CD4-positive, alpha-beta memory T cell (primary cell): ENCODE data around the gene CNMD. TPM values are rescaled to one million over a fixed set of nuclear protein-coding genes. Genes with fewer than 3 reads are reported as not detected.
"Not testable (repeated sequence)": the region's sequence is repeated elsewhere in the genome, so short reads cannot be mapped to it uniquely, and the experiment has no call there.

Source experiments
- CTCF ChIA-PET: fragments of 350-600 bp; sonication (Branson Sonifier 250); formaldehyde crosslinking; loops from one replicate; lab custom pipeline; 2021; ENCODE audit warnings: inconsistent platforms; ENCODE audit not compliant: partially characterized antibody; lab: Charles Lee
- POLR2A ChIA-PET: fragments of 350-600 bp; sonication (Branson Sonifier 250); formaldehyde crosslinking; loops from one replicate; lab custom pipeline; 2021; ENCODE audit not compliant: partially characterized antibody; lab: Charles Lee
- DNase-seq, 5 donors: peaks; one replicate each; pipeline versions ENCODE4 v3.0.0 to v3.0.0-alpha.2; 2020 to 2022; ENCODE audit warnings: mixed read lengths in 1 of 5
- H3K27ac ChIP-seq: one replicate; pipeline ENCODE4 v1.7.0; 2013; ENCODE audit warnings: low read depth, low read length
- H3K27me3 ChIP-seq: 2 replicates; pipeline ENCODE4 v1.7.0; 2013; ENCODE audit warnings: mild to moderate bottlenecking, low read length, moderate library complexity; ENCODE audit not compliant: insufficient read depth
- H3K36me3 ChIP-seq: 2 replicates; pipeline ENCODE4 v1.7.0; 2013; ENCODE audit warnings: mild to moderate bottlenecking, low read length, moderate library complexity; ENCODE audit not compliant: insufficient read depth
- H3K4me1 ChIP-seq: 2 replicates; pipeline ENCODE4 v1.7.0; 2013; ENCODE audit warnings: mild to moderate bottlenecking, low read length, moderate library complexity; ENCODE audit not compliant: insufficient read depth
- H3K4me3 ChIP-seq, 2 donors: one replicate each; pipeline ENCODE4 v1.7.0; 2013; ENCODE audit warnings: low read length in 2 of 2, mild to moderate bottlenecking in 1 of 2
- H3K9me3 ChIP-seq, 2 donors: one replicate each; pipeline ENCODE4 v1.7.0; 2013; ENCODE audit warnings: low read length in 2 of 2, control low read depth in 1 of 2; ENCODE audit not compliant: control insufficient read depth in 1 of 2
- H3K27ac Mint-ChIP-seq, 7 donors: one replicate each; pipeline ENCODE4 v1.8.0; 2020 to 2021; ENCODE audit warnings: mixed read lengths in 7 of 7, mild to moderate bottlenecking in 6 of 7, inconsistent platforms in 3 of 7, moderate library complexity in 3 of 7
- H3K27me3 Mint-ChIP-seq, 2 donors: one replicate each; pipeline ENCODE4 v1.8.0; 2020 to 2021; ENCODE audit warnings: mixed read lengths in 2 of 2
- H3K36me3 Mint-ChIP-seq, 2 donors: one replicate each; pipeline ENCODE4 v1.8.0; 2020 to 2021; ENCODE audit warnings: mixed read lengths in 2 of 2, inconsistent platforms in 1 of 2, mild to moderate bottlenecking in 1 of 2
- H3K4me1 Mint-ChIP-seq, 4 donors: one replicate each; pipeline ENCODE4 v1.8.0; 2020 to 2021; ENCODE audit warnings: mixed read lengths in 4 of 4, mild to moderate bottlenecking in 1 of 4
- H3K4me3 Mint-ChIP-seq, 8 donors: one replicate each; pipeline ENCODE4 v1.8.0; 2020 to 2021; ENCODE audit warnings: mixed read lengths in 8 of 8, mild to moderate bottlenecking in 7 of 8, moderate library complexity in 6 of 8, inconsistent platforms in 3 of 8
- H3K9me3 Mint-ChIP-seq, 8 donors: one replicate each; pipeline ENCODE4 v1.8.0; 2020 to 2021; ENCODE audit warnings: mixed read lengths in 8 of 8, mild to moderate bottlenecking in 5 of 8, inconsistent platforms in 3 of 8, moderate library complexity in 1 of 8
- intact Hi-C: fragments of 100-400 bp; cut with micrococcal nuclease; formaldehyde crosslinking; loops from one replicate; pipeline ENCODE4 v1.15.1; 2023
- polyA plus RNA-seq, 2 donors: library from polyadenylated mRNA; unstranded; fragments of 300-500 nt; fragmentation: Illumina TruSeq; gene quantifications; one replicate each; pipeline ENCODE4 v1.2.3, GENCODE V29; 2021
- total RNA-seq, 2 experiments: library from RNA; stranded (reverse); gene quantifications; one replicate each; pipeline ENCODE4 v1.2.3, GENCODE V29; 2021

The CNMD gene
- total and polyA plus RNA-seq, 4 experiments from 2014 or later: not detected

DNA sequence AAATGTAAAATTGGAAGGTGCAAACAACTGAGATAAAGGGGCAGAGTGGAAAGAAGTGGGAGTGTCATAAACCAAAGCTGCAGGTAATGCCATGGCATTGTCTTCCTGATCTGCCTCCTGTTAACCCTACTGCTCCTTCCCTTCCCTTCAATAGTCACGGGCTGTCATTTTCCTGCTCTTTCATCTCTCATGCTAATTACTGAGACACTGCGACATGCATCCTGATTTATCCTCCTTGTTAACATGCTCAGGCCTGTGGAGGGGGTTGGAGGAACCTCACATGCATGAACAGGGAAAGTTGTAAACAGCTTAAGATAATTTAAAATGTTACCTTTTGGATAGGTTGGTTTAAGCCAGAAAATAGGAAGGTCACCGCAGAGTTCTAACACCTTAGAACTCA, 27.2 kb downstream of the CNMD start:
- H3K36me3 ChIP-seq: no peaks in the 10 kb centered on the region
- peaks cover 0 to 8% (median 4%) of the 10 kb centered on the region in 8 donors for H3K9me3 Mint-ChIP-seq
- DNase-seq: no peak
- no peak overlapping the region for H3K27ac ChIP-seq
- no peaks in the 10 kb centered on the region for H3K4me1 Mint-ChIP-seq
- ChIA-PET POLR2A (no interaction called here), CTCF (no interaction called here)
- no peaks in the 10 kb centered on the region for H3K27me3 ChIP-seq
- H3K4me3 ChIP-seq: no peak overlapping the region
- H3K27ac Mint-ChIP-seq: no peak overlapping the region
- no peaks in the 10 kb centered on the region for H3K9me3 ChIP-seq
- intact Hi-C loops: no loop called here
- no peaks in the 10 kb centered on the region for H3K27me3 Mint-ChIP-seq
- H3K4me1 ChIP-seq: no peaks in the 10 kb centered on the region
- no peak overlapping the region for H3K4me3 Mint-ChIP-seq
- H3K36me3 Mint-ChIP-seq: no peaks in the 10 kb centered on the region

DNA sequence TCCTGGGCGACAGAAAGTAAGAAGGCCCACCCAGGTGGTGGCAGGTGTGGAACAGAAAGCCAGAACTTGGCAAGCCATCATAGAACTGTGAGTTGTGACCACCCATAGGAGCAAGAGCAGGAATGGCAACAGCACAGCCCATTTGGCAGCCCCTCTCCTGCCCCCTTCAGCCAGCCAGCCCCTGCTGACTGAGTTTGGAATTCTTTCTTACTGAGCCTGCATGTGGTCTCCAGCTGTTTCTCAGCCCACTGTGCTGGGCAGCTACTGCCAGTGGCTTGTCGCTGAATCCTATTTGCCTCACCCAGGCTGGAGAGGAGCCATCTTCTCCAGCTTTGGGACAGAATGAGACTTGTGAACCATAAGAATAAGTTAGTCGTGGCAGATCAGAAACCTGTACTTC, 28.3 kb downstream of the CNMD start:
- CTCF ChIA-PET: no interaction called here
- no peaks in the 10 kb centered on the region for H3K36me3 Mint-ChIP-seq
- H3K9me3 Mint-ChIP-seq: peaks cover 0 to 2% (median 0%) of the 10 kb centered on the region in 8 donors
- no peaks in the 10 kb centered on the region for H3K4me1 ChIP-seq
- H3K27ac ChIP-seq: no peak overlapping the region
- H3K27ac Mint-ChIP-seq: no peak overlapping the region
- intact Hi-C loops: no loop called here
- H3K4me1 Mint-ChIP-seq: no peaks in the 10 kb centered on the region
- H3K27me3 ChIP-seq: no peaks in the 10 kb centered on the region
- H3K27me3 Mint-ChIP-seq: no peaks in the 10 kb centered on the region
- H3K9me3 ChIP-seq: no peaks in the 10 kb centered on the region
- POLR2A ChIA-PET: no interaction called here
- DNase-seq: no peak
- no peaks in the 10 kb centered on the region for H3K36me3 ChIP-seq
- no peak overlapping the region for H3K4me3 Mint-ChIP-seq
- H3K4me3 ChIP-seq: no peak overlapping the region

DNA sequence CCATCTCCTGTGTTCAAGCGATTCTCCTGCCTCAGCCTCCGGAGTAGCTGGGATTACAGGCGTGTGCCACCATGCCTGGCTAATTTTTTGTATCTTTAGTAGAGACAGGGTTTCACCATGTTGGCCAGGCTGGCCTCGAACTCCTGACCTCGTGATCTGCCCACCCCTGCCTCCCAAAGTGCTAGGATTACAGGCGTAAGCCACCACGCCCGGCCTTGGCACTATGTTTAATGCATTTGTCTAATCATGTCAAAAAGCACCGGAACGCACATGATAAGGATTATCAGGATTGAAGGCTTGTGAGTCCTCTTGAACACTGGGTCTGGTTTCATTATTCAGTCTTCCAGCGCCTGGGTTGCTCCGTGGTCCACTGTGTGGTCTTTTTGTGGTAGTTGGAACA, 31.4 kb downstream of the CNMD start:
- H3K27me3 ChIP-seq, CTCF ChIA-PET, POLR2A ChIA-PET: not testable (repeated sequence)

DNA sequence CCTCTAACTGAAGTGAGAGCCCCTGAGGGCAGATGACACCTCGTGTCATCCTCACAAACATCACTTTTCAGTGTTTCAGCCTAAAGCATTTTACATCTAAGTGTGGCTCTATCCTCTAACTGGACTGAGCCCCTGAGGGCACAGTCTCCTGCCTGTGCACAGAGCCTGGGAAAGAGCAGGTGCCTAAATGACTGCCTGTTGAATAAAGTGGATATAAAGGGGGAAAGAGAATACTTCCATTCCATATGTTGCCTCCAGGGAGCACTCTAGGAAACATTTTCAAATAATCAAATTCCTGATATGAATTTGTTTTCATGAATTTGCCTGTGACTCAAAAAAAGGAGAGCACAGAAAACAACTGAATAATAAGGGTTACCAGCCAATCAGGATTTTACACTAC, 32.2 kb downstream of the CNMD start:
- no peaks in the 10 kb centered on the region for H3K27me3 Mint-ChIP-seq
- H3K4me3 Mint-ChIP-seq: no peak overlapping the region
- H3K27me3 ChIP-seq: no peaks in the 10 kb centered on the region
- H3K27ac ChIP-seq: no peak overlapping the region
- ChIA-PET CTCF (no interaction called here), POLR2A (no interaction called here)
- H3K4me1 ChIP-seq: no peaks in the 10 kb centered on the region
- no peaks in the 10 kb centered on the region for H3K9me3 Mint-ChIP-seq
- no peaks in the 10 kb centered on the region for H3K36me3 ChIP-seq
- no peaks in the 10 kb centered on the region for H3K4me1 Mint-ChIP-seq
- no peaks in the 10 kb centered on the region for H3K9me3 ChIP-seq
- intact Hi-C loops: no loop called here
- no peak overlapping the region for H3K4me3 ChIP-seq
- DNase-seq: no peak
- no peak overlapping the region for H3K27ac Mint-ChIP-seq
- no peaks in the 10 kb centered on the region for H3K36me3 Mint-ChIP-seq

More for the DNA sequence above, 31.4 kb downstream of the CNMD start:
- DNase-seq, H3K4me3 ChIP-seq, H3K36me3 Mint-ChIP-seq, H3K27ac ChIP-seq, H3K9me3 Mint-ChIP-seq, H3K27ac Mint-ChIP-seq, H3K4me1 Mint-ChIP-seq, H3K4me1 ChIP-seq, H3K4me3 Mint-ChIP-seq, H3K9me3 ChIP-seq, H3K27me3 Mint-ChIP-seq, H3K36me3 ChIP-seq, intact Hi-C loops: not testable (repeated sequence)

DNA sequence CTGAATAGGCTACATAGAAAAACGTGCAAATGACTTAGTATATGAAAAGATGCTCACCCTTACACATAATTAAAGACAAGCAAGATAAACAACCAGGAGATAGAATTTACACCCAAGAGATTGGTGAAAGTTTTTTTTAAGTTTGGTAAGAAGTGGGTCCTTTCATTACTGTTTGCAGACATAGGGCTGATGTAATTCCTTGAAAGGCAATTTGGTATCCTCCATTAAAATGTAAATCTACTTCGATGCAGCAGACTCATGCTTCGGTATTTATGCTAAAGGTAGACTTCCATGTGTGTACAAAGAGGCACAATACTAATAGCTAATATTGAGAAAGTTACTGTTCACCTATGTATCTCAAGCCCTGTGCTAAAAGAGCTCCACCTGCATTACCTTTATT, 33.5 kb downstream of the CNMD start:
- H3K36me3 ChIP-seq: no peaks in the 10 kb centered on the region
- no peak overlapping the region for H3K4me3 ChIP-seq
- H3K27me3 ChIP-seq: no peaks in the 10 kb centered on the region
- H3K27ac ChIP-seq: no peak overlapping the region
- ChIA-PET CTCF (no interaction called here), POLR2A (no interaction called here)
- intact Hi-C loops: no loop called here
- no peaks in the 10 kb centered on the region for H3K4me1 Mint-ChIP-seq
- no peaks in the 10 kb centered on the region for H3K9me3 Mint-ChIP-seq
- H3K27me3 Mint-ChIP-seq: no peaks in the 10 kb centered on the region
- no peak overlapping the region for H3K27ac Mint-ChIP-seq
- no peaks in the 10 kb centered on the region for H3K9me3 ChIP-seq
- no peaks in the 10 kb centered on the region for H3K4me1 ChIP-seq
- H3K36me3 Mint-ChIP-seq: no peaks in the 10 kb centered on the region
- no peak for DNase-seq
- no peak overlapping the region for H3K4me3 Mint-ChIP-seq

DNA sequence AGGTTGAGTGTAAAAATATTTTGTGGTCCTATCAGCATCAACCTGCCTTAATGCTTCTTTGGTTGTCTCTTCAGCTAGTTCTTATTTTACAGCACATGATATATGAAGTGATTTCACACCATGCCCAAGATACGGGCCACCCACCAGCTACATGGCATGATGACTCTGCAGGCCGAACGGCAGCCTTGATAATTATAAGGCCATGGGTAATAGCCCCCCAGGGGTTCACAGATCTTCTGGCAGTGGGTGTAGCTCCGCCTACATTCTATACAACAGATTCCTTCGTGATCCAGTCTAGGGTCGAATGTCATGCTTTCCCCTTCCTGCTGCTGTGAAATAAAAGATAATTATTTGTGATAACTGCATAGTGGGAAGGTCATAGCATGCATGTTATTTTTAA, 36.1 kb downstream of the CNMD start:
- no peaks in the 10 kb centered on the region for H3K9me3 ChIP-seq
- H3K36me3 ChIP-seq: no peaks in the 10 kb centered on the region
- DNase-seq: no peak
- H3K4me1 Mint-ChIP-seq: no peaks in the 10 kb centered on the region
- no peaks in the 10 kb centered on the region for H3K9me3 Mint-ChIP-seq
- H3K27ac Mint-ChIP-seq: no peak overlapping the region
- H3K36me3 Mint-ChIP-seq: no peaks in the 10 kb centered on the region
- no peak overlapping the region for H3K4me3 Mint-ChIP-seq
- H3K4me3 ChIP-seq: no peak overlapping the region
- no peaks in the 10 kb centered on the region for H3K27me3 Mint-ChIP-seq
- intact Hi-C loops: no loop called here
- H3K4me1 ChIP-seq: no peaks in the 10 kb centered on the region
- no peak overlapping the region for H3K27ac ChIP-seq
- ChIA-PET POLR2A (no interaction called here), CTCF (interaction anchor here (0.7 kb wide), 1 partner anchor 35 kb away, joined by 3 read pairs; no protein-coding TSS in a partner anchor)
- no peaks in the 10 kb centered on the region for H3K27me3 ChIP-seq

DNA sequence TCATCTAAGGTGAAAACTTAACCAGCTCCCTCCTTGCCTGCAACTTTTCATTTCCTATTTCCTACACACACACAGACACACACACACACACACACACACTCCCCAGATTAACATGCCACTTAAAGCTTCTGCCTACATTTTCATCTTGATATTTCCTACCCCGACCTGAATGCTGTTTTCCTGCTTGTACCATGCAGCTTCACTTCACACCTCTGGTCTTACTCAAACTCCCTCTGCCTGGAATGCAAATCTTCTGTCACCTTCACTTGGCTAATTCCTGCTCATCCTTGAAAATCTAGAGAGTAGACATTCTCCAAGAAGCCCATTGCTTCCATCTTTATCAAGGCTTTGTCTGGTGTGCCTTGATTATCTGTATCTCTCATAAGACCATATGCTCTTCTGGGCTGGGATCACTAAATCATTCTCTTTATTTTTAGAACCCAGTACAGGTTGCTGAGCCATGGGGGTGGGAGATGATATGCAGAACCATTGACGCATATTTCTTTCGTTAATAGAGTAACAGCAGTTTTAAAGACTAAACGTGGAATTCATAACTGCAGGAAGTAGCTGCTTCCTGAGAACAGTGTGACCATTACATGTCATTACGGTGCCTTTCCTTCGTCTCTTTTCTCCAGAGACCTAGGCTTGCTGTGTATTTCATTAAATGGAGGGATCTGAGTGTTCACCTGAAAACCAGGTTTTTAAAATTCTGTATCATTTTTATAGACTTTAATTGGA, 37.7 kb downstream of the CNMD start:
- Histone ChIP-seq H3K36me3 (no peaks in the 10 kb centered on the region), H3K27ac (no peak overlapping the region), H3K9me3 (no peaks in the 10 kb centered on the region), H3K4me3 (no peak overlapping the region), H3K4me1 (no peaks in the 10 kb centered on the region), H3K27me3 (no peaks in the 10 kb centered on the region)
- no peaks in the 10 kb centered on the region for H3K9me3 Mint-ChIP-seq
- DNase-seq: no peak
- CTCF ChIA-PET: no interaction called here
- H3K4me3 Mint-ChIP-seq: no peak overlapping the region
- no peak overlapping the region for H3K27ac Mint-ChIP-seq
- H3K27me3 Mint-ChIP-seq: no peaks in the 10 kb centered on the region
- intact Hi-C loops: no loop called here
- POLR2A ChIA-PET: no interaction called here
- H3K4me1 Mint-ChIP-seq: no peaks in the 10 kb centered on the region
- H3K36me3 Mint-ChIP-seq: peaks cover 0 to 4% of the 10 kb centered on the region in 2 donors
